ENCODE measurements around the gene ARHGAP42.

DNA sequence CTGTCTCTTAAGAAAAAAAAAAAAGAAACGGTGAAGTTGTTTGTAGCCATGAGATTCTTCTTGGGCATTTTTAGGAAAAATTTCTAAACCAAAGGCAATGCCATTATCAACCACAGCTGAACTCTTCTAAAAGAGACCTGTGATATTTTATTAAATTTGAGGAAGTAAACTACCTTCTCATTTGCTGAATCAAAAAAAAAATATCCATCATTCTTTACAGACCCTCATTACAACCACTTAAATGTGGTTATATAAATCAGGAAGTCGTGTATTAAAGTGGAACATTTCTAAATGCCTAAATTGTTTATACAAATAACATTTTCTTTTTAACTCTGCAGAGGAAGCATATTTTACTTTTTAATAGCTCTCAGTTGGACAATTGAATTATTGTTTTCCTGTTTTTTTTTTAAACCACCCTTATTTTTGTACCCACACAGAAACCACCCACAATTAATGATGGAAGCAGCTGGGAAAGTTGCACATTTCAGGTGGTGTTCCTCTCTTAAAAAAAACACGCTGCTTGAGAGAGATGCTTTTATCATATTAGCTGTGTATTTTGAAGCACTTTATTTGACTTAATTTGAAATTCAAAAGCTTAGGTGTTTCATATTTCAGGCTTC, 91.2 kb downstream of the ARHGAP42 start:
- TF ChIP-seq EZH2phosphoT487 (IDR thresholded peaks at IDR 0.05; ENCODE audit: insufficient read depth, low read depth) (no peak), EZH2 (IDR thresholded peaks at IDR 0.05; ENCODE audit: insufficient read depth, poor library complexity, severe bottlenecking) (no peak)
